Measurements from ENCODE around the gene DIS3L2.
"Not testable (repeated sequence)": the region's sequence is repeated elsewhere in the genome, so short reads cannot be mapped to it uniquely, and the experiment has no call there.

The DIS3L2 gene

DNA sequence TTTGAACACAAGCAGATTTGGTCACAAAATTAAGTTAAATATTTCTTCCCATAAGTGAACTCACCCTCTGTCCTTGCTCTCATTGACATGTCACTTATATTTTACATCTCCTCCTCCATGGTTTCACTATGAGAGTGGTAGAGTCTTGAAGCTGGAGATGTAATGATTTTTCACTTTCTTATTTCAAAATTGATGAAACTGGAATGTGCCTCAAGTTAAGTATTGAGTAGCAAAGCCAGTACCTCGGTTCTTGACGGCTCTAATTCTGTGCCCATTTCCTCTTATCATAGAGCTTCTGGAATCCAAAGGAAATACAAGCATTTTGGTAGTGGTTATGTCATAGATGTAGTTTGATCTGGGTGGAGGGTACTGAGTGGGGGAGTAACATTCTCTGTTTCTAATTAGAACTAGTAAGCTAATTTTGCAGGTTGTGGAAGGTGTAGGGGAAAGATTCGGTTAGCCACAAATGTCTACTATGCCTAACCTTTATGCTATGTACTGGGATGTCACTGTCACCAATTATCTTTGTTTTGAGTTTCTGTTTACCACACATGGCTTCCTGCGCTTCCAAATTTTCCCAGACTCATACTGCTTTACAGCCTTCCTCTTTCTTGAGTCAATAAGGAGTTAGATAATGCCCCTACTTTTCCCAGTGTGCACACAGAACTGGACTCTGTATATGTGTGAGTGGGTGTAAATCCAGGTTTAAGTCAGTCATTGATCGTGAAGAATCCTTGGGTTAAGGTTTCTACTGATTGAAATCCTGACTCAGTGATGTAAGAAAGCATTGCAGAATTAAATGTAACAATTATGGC is 96.8 kb downstream of the DIS3L2 start:
- DNase-seq (ENCODE audit: low read depth): no peak

DNA sequence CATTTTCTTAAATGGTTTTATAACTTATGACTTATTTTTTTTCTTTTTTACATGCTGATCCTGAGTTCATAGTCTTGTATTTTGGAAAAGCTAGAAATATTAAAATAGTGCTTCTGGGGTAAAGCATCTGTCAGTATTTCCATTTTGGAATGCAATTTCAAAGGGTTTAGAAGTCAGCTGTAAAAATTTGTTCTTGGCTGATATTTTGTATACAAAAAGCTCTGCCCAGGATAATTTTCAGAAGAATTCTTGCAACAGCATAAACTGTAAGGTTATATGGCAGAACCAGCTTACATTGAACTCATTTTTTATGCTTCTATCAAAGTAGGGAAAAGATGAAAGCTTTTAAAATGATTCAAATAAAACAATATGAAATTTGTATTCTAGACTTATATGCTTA is 97.4 kb downstream of the DIS3L2 start:
- DNase-seq (ENCODE audit: low read depth): no peak

DNA sequence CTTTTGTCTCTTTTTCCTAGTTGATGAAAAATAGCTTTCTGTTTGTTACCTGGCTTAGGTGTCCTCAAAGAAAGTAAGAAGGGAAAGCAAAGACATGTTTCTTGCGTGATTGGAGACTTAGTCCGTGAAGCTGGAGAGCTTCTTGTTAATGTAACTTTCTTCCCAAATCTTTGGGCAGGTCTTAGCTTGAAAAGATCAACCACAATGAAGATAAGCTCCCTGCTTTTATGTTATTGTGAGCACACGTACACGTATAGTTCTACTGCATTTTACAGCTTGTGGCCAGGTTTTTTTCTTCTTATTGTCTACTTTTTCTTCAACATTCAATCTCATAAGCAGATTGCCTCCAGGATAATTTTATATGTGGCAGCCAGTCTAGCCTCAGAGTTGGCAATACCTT is 99.8 kb downstream of the DIS3L2 start:
- DNase-seq (ENCODE audit: low read depth): no peak

DNA sequence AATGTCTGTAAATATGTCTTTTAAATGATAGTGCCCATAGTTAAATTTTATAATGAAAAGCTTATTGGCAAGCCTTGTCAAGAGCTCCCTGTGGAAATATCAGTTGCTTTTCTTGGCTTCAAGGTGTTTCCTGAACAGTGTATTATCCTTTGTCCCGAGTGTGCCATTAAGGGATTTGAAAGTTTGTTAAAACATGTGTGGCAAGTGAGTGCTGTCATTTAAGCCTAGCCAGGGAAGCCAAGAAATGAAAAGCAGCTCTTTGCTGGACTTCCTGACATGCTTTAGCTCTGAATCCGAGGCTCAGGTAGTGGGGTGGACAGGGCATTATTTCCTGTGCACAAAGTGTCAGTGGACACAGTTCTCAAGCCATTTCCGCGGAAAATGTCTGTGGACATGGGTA is 111.5 kb downstream of the DIS3L2 start:
- no peak for DNase-seq (ENCODE audit: low read depth)

DNA sequence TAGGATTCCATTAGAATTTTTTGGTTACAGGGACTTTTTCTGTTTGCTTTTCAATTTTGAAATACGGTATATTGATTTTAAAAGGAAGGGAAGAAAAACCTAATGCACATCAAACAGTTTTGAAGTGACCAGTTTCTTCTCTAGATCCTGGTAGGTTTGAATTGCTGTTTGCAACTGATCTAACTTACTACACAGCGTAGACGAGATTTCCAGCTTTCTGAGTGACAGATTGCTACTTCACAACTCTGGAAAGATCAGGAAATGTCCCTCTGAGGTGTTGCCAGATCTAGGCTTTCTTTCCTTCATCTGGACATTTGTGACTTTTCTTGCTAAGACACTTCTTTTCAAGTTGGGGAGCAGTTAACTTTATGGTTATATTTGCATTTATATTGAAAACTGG is 112.2 kb downstream of the DIS3L2 start:
- DNase-seq (ENCODE audit: low read depth): no peak

DNA sequence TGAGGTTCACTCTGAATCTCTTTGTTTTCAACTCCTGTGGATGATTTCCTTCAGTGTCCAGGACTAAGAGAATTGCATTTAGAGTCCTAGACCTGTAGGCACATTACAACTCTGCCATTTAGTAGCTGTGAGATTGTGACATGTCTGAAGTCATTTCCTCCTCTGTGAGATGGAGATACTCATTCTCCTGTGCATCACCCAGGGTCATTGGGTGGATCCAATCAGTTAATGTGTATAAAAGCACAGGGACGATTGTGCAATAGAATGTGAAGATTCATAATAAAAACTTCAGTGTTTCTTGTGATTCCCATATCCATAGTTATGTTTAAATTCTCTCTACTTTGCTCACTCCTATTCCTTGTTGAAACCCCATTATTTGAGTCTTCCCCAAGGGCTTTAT is 113.6 kb downstream of the DIS3L2 start:
- DNase-seq (ENCODE audit: low read depth): peak; percentile 1

DNA sequence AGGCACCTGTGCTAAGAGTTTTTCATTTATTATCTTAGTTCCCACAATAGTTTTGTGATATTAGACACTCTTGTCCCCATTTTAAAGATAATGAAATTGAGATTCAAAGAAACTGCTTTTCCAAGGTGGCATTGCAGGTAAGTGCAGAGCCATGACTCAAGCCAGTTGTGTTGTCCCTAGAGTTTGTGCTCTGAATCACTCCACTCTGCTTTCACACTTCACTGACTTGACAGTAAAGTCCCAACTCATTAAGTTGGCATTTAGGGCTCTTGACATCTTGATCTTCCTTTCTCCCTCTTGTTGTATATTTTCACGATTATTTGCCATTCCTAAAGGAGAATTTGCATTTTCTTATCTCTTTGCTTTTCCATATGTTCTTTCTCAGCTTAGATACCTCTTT is 114.3 kb downstream of the DIS3L2 start:
- DNase-seq (ENCODE audit: low read depth): no peak

DNA sequence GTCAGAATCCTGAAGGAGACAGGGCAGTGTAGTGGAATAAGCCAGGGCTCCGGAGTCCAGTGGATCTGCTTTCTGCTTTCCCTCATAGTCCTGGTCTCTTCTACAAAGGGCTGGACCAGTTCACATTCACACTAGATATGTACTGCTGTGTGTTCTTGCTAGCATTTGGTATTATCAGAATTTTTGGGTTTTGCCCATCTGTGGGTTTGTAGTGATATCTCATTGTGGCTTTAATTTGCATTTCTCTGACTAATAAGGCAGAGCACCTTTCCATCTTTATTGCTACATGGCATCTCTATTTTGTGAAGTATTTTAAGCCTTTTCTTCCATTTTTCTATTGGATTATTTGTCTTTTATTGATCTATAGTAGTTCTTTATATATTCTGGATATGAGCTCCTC is 114.8 kb downstream of the DIS3L2 start:
- DNase-seq (ENCODE audit: low read depth): no peak

DNA sequence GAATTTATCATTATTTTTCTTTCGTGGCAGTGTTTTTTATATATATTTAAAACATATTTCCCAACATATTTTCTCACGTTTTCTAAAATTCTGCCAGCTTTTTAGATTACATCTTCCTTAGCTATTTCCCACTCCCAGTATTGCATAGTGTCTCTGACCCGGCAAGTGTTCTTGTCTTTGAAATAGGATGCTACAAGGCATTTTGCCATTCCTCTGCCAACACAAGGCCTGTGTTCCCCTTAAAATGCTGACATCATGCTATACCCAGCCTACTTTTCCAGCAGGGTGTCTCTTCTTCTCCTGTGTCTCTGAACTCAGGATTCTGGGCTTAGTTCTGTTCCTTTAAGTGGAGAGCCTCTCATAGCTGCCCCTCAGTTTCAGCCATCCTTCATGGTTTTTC is 115.2 kb downstream of the DIS3L2 start:
- DNase-seq (ENCODE audit: low read depth): peak; percentile 12

DNA sequence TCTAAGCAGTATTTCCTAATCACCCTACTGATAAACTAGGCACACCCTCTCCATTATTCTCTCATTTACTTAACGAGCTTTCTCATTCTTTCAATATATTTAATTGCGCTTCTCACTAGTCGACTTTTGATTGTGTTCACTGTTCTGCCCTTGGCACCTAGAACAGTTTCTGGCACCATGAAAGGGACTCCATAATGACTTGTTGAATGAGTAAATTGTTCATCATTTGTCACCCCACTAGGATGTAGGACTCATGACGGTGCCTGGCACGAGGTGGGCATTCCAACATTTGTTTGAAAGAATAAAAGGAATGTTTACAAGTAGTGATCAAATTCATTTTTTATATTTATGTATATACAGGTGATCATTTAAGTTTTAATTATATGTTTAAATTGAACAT is 123.7 kb downstream of the DIS3L2 start:
- DNase-seq (ENCODE audit: low read depth): no peak

DNA sequence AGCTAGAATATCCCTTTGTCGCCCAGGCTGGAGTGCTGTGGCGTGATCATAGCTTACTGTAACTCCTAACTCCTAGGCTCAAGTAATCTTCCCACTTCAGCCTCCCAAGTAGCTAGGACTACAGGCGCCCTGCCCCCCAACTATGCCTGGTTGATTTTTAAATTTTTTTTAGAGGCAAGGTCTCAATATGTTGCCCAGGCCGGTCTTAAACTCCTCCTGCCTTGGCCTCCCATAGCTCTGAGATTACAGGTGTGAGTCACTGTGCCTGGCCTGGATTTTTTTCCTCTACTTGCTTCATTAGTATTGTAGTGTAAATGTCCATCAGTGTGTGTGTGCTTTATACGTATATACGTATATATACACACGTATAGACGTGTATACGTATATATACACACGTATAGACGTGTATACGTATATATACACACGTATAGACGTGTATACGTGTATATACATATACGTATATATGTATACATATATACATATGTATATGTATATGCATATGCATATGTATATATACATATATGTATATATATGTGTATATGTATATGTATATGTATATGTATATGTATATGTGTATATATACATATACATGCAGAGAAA is 124.4 kb downstream of the DIS3L2 start:
- DNase-seq (ENCODE audit: low read depth): no peak

DNA sequence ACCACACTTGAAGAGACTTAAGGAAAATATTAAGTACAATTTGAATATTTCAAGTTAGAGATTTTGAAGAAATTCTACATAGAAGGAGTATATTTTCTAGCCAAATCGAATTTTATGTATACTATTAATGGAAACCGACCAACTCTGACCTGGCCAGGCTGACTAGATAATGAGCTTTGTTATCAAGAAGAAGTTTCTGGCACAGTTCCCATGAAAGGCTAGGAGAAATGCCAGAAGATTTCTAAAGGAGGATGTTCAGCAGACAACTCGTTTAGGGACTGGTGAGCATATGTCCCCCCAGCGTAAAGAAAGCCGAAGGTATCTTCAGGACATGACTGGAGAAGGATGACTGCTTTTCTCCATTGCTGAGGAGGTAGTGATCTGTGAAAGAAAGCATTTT is 127.3 kb downstream of the DIS3L2 start:
- no peak for DNase-seq (ENCODE audit: low read depth)

DNA sequence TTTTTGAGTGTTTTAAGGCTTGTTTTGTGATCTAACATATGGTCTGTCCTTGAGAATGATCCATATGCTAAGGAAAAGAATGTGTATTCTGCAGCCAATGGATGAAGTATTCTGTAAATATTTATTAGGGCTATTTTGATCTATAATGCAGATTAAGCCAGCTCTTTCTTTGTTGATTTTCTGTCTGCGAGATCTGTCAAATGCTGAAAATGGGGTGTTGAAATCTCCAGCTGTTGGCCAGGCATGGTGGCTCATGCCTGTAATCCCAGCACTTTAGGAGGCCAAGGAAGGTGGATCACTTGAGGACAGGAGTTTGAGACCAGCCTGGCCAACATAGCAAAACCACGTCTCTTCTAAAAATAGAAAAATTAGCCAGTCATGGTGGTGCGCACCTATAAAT is 132.7 kb downstream of the DIS3L2 start:
- DNase-seq (ENCODE audit: low read depth): no peak

DNA sequence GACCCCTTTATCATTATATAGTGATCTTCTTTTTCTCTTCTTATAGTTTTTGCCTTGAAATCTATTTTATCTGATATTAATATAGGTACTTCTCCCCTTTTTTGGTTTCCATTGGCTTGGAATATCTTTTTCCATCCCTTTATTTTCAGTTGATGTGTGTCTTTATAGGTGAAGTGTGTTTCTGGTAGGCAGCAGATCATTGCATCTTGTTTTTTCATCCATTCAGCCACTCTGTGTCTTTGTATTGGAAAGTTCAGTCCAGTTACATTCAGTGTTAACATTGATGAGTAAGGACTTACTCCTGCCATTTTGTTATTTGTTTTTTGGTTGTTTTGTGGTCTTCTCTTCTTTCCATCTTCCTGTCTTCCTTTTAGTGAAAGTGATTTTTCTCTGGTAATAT is 133.4 kb downstream of the DIS3L2 start:
- no peak for DNase-seq (ENCODE audit: low read depth)

DNA sequence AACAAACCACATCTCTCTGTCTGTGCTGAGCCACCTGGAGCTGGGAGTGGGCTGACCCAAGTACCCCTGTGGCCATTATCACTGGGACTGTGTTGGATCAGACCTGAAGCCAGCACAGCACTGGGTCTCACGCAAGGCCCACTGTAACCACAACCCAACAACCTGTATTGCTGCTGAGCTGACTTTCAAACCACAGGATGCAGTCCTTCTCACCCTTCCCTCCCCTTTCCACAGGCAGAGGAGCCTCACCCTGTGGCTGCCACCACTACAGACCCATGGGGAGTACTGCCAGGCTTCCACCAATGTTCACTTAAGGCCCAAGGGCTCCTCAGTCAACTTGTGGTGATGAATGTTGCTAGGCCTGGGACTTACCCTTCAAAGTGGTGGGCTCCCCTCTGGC is 135.7 kb downstream of the DIS3L2 start:
- no peak for DNase-seq (ENCODE audit: low read depth)

DNA sequence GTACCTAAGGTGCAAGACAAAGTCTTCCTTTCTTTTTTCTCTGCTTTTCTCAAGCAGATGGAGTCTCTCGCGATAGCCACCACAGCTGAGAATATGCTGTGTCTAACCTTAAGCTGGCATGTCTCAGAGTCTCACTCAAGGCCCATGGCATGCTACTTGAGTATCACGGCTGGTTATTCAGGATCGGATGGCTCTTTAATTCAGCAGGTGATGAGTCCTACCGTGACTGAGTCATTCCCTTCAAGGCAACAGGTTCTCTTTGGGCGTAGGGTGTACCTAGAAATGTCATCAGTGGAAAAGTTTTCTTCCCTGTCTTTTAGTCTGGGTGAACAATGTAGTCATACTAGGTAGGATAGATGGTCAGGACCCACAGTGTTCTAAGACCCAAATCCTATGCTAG is 136.2 kb downstream of the DIS3L2 start:
- DNase-seq (ENCODE audit: low read depth): no peak

DNA sequence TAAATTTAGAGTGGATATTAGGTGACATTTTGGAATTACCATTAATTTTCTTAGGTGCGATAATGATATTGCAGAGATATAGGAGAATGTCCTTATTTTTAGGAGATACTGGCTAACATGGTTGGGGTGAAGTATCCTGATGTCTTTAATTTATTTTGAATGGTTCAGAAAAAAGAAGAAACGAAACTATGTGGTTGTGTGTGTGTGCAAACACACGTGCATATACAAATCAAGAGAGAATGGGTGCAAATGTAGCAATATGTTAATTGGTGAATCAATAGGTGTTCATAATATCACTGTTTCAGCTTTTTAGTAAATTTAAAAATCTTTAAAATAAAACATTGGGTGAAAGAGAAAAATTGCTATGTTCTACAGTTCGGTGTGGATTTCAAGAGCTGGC is 140.9 kb downstream of the DIS3L2 start:
- no peak for DNase-seq (ENCODE audit: low read depth)

DNA sequence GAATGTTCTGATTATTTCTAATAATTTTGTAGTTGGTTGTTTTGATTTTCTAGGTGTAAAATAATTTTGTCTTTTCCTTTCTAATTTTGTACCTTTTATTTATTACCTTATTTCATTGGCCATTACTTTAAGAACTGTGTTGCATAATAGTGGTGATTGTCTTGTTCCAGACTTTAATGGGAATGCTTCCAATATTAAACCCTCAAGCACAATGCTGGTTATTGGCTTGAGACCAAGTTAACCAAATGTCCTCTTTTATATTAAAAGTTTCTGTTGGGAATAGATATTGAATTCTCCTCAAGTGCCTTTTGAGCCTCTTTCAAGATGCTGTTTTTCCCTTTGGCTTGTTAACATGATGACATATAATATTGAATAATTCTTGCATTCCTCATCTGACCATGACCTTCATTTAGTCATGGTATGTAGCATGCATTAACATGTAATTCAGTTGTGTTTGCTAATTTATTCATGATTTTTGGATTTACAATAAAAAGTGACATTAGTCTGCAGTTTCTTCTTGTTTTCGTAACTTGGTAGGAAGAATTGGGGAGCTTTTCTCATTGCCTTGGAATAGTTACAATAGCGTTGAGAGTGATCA is 141.7 kb downstream of the DIS3L2 start:
- peak; percentile 37 for DNase-seq (ENCODE audit: low read depth)

DNA sequence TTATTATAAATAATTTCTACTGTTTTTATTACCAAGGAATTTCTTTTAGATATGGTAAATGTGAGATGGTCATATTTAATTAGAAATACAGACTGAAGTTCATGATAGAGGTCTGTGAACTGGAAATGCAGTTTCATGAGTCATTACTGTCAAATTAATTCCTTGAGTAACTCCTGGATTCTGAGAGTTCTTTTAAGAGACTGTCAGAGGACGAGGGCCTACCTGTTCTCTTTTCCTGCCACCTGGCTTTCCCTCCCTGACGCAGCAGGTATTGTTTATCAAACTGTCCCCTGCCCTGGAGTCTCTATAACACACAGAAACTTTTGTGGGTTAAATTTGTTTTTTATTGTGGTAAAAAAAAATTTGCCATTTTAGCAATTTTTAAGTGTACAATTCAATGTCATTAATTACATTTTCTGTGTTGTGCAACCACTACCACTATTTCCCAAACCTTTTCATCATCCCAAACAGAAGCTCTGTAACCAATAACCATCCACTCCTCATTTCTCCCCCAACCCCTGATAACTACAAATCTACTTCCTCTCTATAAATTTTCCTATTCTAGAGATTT is 142.6 kb downstream of the DIS3L2 start:
- DNase-seq (ENCODE audit: low read depth): no peak

DNA sequence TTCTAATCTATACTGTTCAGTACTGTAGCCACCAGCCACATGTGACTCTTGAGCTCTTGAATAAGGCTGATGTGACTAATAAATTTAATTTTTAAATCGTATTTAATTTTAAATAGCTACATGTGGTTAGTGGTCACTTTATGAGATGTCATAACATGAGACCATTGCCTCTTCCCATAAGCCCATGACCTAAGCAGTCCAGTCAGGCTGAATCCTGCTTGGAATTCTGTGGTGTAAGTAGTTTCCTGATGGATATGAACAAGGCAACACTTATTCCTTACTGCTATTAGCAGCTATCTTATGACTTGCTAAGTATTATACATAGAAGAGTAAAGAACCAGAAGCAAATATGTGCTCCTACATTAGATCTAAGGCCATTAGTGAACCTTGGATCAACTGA is 150.0 kb downstream of the DIS3L2 start:
- no peak for DNase-seq (ENCODE audit: low read depth)

DNA sequence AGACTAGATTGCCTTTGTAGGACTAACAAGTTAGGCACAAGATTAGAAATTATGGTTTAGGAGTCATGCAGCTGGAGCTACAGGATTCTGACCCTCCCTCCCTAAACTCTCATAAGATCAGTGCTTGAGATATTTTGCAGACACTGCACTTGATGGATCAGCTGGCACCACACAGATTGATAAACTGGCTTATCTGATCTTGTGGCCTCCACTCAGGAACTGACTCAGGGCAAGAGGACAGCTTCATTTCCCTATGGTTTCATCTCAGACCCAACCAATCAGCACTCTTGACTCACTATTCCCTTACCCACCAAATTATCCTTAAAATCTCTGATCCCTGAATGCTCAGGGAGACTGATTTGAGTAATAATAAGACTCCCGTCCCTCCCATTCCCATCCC is 152.3 kb downstream of the DIS3L2 start:
- DNase-seq (ENCODE audit: low read depth): no peak

DNA sequence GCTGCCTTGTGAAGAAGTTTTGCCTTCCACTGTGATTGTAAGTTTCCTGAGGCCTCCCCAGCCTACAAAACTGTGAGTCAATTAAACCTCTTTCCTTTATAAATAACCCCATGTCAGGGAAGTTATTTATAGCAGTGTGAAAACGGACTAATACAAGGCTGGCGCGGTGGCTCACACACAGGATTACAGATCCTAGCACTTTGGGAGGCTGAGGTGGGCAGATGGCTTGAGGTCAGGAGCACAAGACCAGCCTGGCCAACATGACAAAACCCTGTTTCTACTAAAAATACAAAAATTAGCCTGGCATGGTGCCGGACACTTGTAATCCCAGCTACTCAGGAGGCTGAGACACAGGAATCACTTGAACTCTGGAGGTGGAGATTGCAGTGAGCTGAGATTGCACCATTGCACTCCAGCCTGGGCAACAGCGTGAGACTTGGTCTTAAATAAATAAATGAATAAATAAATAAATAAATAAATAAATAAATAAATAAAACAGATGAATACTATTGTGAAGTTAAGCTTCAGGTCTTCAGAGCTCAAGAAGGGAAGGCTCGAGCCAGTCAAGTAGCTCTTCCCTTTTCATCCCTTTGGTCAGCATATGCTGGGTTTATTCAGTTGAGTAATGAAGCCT is 154.3 kb downstream of the DIS3L2 start:
- not testable (repeated sequence) for DNase-seq (ENCODE audit: low read depth)

DNA sequence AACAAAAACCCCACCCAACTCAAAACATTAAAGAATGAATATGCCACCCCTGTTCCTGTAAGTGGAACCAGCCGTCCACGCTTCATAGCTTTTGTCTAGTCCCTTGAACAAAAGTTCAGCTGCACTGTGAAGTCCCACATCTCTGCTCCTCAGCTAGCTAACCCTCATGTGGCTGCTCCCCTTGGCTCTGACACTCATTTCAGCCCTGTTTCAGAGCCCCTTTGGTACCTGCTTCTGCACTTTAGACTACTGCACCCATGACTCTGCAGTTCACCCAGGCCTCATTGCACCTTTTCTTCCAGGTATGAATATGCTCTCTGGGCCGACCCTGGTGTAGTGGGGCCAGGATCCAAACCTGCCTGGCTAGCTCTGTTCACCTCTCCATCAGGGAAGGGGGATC is 155.3 kb downstream of the DIS3L2 start:
- no peak for DNase-seq (ENCODE audit: low read depth)

Measured in fibroblast of the conjunctiva (primary cell).